A549 (cell line): Measurements from ENCODE around the gene CAP2.

Experiments
- EP300 ChIP-seq, 2 experiments: fragments of >200 bp; sonication (Bioruptor Twin); formaldehyde crosslinking; IDR thresholded peaks; 2 replicates in 1 of 2; 3 replicates in 1 of 2; pipeline ENCODE4 v1.6.1; 2016 to 2017
- HDAC2 ChIP-seq: fragments of 200-600 bp; sonication (generic); IDR thresholded peaks from 2 replicates; pipeline ENCODE4 v1.6.1; 2016
- NR3C1 ChIP-seq: fragments of >200 bp; sonication (Bioruptor Twin); formaldehyde crosslinking; IDR thresholded peaks from 3 replicates; pipeline ENCODE4 v1.6.1; 2017
- PBX3 ChIP-seq: IDR thresholded peaks from 2 replicates; pipeline ENCODE4 v1.6.1; 2012
- POLR2A ChIP-seq: IDR thresholded peaks from 2 replicates; pipeline ENCODE4 v1.6.1; 2012; ENCODE audit warnings: mild to moderate bottlenecking, low read length
- RAD21 ChIP-seq, 2 experiments: fragments of >200 bp in 1 of 2; sonication (Bioruptor Twin) in 1 of 2; formaldehyde crosslinking in 1 of 2; IDR thresholded peaks in 1 of 2; conservative IDR thresholded peaks in 1 of 2; 2 replicates in 1 of 2; 3 replicates in 1 of 2; pipeline ENCODE4 v1.6.1; 2012 to 2018; ENCODE audit warnings: inconsistent platforms in 1 of 2
- RFX5 ChIP-seq: fragments of 450-650 bp; IDR thresholded peaks from 2 replicates; pipeline ENCODE4 v1.7.1; 2014; ENCODE audit warnings: antibody characterized with exemption, mild to moderate bottlenecking, moderate library complexity
- TF ChIP-seq, protein P1 (sequence below): fragments of >200 bp; sonication (Bioruptor Twin); formaldehyde crosslinking; IDR thresholded peaks from 3 replicates; pipeline ENCODE4 v1.5.1; 2016

DNA sequence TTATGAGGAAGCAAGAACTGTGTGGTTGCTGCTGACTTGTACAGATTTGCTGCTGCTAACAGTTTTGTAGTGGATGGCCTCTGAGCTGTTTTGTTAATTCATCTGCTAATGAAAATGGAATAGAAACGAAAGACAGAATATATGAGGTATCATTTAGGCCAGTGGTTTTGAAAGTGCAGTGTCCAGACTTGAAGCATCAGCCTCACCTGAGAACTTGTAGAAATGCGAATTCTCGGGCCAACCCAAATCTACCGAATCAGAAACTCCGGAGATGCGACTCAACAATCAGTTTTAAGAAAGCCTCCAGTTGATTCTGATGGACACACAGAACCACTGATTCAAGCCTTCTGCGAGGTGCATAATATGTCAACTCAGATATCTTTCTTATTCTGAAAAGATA, 62.5 kb downstream of the CAP2 start:
- TF ChIP-seq POLR2A (no peak), PBX3 (no peak), NR3C1 (no peak), EP300 (IDR thresholded peaks at IDR 0.05) (no peak), HDAC2 (no peak), RFX5 (no peak), RAD21 (conservative IDR thresholded peaks at IDR 0.05 in 1 of 2, IDR thresholded peaks at IDR 0.05 in 1 of 2) (no peak)
- TF ChIP-seq, protein P1, sequence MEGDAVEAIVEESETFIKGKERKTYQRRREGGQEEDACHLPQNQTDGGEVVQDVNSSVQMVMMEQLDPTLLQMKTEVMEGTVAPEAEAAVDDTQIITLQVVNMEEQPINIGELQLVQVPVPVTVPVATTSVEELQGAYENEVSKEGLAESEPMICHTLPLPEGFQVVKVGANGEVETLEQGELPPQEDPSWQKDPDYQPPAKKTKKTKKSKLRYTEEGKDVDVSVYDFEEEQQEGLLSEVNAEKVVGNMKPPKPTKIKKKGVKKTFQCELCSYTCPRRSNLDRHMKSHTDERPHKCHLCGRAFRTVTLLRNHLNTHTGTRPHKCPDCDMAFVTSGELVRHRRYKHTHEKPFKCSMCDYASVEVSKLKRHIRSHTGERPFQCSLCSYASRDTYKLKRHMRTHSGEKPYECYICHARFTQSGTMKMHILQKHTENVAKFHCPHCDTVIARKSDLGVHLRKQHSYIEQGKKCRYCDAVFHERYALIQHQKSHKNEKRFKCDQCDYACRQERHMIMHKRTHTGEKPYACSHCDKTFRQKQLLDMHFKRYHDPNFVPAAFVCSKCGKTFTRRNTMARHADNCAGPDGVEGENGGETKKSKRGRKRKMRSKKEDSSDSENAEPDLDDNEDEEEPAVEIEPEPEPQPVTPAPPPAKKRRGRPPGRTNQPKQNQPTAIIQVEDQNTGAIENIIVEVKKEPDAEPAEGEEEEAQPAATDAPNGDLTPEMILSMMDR: no peak
